GM18861 (cell line): ENCODE measurements around the gene CDA.
A peak's percentile ranks its signal among the peaks of the same experiment; 100 is the strongest.

Experiments
- ATAC-seq: cut with Tn5 transposase; IDR thresholded peaks from one replicate; pipeline ENCODE4 v1.9.1; 2021; ENCODE audit not compliant: unreplicated experiment

CDA gene

DNA sequence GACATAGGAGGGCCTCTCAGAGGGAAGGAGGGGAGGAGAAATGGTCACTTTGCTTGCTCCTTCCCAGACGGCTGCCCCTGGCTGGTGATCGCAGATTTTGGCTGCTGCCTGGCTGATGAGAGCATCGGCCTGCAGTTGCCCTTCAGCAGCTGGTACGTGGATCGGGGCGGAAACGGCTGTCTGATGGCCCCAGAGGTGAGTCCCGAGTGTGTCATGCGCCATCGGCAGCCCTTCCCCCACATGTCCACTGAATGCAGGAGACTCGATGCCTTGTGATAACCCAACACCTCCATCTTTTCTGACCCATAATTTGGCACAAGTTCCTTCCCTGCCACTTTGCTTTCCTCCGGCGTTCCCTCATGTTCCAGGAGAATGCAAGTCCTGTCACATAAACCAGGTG, 59.5 kb downstream of the CDA start:
- ATAC-seq, result no peak

- ATAC-seq, result no peak
These were observed 60.0 kb downstream of the CDA start for GRCh38 chr1:20648946-20649345.

DNA sequence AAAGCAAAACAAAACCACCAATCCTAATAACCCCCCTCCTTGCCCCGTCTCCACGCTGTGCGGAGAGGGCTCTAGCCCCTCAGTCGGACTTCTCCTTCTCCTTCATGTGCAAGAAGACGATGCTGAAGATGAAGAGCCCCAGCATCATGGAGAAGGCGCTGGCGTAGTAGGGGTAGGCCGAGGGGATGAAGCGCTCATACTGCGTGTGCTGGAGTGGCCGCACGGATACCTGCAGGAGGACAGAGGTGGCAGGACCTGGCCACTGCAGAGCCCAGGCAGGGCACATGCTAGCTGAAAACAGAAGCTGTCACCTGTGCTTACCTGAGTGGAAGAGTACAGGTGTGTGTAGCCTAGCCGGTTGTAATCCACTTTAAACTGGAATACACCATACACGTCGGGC, 63.4 kb downstream of the CDA start:
- no peak for ATAC-seq

DNA sequence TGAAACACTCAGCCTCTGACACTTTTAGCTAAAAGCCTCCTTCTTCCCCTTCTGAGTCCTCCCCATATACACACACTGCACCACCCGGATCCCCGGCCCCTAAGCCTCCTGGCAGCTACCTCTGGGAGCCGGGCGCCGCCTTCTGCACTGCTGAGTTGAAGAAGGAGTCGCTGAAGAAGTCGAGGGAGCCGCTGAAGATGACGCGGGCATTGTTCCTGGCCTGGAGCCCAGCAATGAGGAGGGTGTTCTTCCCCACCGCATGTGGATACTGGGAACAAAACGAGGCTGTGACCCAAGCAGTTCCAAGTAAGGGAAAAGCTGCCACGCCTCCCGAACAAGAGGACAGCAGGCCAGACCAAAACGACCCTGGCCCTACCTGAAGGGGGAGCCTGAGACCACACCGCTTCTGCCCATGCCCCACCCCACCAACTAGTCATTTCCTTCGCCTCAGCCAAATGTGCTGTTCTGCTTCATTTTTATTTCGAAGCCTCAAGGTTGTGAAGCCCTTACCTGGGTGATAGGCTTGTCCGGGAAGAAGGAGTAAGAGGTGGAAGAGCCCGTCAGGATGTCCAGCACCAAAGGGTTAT, 65.3 kb downstream of the CDA start:
- no peak for ATAC-seq

- no peak for ATAC-seq
These were observed 68.1 kb downstream of the CDA start for GRCh38 chr1:20657024-20657423.

- no peak for ATAC-seq
These were observed 69.4 kb downstream of the CDA start for GRCh38 chr1:20658166-20658915.

DNA sequence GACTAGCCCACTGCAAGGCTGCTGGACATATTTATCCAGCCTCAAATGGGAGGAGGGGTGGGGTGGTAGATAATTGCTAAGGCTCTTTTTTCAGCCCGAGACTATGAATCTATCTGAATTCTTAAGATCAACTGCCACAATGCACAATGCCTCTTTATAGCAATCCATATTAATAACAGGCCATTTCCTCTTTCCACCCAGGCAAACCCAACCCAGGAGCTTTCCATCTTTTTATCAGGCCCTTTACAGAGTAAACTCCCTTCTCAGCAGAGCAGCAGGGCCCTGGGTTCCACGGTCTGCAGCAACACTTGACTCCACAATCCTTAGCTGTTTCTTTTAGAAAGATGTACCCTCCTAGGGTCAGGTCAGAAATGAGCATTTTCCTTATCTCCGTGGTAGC, 71.5 kb downstream of the CDA start:
- ATAC-seq, result no peak

DNA sequence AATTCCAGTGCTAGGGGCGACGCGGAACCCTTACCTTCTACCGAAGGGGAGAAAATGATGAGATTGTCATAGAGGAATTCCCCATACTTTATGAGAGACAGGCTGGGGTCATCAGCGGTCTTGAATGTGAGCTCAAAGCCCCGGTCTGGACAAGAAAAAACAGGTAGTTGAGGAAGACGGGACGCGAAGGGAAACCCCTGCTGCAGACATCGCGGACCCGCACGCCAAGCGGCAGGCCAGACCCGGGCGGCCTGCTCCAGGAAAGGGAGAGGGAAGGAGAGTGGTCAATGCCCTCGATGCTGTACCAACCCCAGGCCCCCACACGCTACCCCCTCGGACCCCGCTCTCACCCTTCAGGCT, 71.9 kb downstream of the CDA start:
- ATAC-seq, result no peak

DNA sequence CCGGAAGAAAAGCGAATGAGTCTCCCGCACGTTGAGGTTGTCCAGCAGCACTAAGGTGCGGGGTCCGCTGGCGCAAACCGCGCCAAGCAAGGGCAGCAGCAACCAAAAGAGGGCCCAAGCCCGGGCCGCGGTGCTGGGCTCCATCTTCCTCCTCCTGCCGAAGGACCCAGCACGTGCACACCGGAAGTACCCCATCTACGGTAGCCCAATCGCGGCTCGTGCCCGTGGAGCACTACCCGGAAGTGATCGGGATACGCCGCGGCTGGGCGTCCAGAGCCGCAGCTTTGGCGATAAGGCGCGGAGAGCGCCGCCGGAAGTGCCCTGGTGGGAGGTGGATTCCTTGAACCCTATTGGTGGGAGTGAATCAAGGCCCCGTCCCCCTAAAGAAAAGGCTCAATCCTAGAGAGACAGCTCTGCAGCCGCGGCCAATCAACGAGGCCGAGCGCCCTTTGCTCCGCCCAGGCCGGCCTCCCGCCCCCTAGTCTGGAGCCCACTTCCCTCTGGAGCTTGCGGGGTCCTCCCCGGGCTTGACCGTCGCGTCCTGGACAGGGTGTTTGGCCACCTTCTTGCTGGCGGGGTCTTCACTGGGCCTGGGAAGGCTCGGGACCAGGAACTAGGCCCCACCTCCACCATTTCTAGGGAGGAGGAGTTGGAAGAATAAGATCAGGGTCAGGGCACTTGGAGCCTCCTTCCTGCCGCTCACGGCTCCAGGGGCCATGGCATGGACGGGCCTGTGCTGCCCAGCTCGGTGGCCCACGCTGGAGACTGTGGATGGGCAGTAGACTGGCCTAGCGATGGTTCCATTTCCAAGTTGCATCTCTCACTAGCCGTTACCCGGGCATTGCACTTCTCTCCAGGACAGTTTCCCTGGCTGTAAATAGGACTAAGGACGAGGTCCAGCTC, 72.6 kb downstream of the CDA start, which contains the start of gene DDOST:
Gene DDOST, minus strand, starts transcription at position 163 of the 903 bp plus-strand sequence. Its CDS starts 19 bp downstream, at position 144.
- peak; percentile 93 for ATAC-seq

DNA sequence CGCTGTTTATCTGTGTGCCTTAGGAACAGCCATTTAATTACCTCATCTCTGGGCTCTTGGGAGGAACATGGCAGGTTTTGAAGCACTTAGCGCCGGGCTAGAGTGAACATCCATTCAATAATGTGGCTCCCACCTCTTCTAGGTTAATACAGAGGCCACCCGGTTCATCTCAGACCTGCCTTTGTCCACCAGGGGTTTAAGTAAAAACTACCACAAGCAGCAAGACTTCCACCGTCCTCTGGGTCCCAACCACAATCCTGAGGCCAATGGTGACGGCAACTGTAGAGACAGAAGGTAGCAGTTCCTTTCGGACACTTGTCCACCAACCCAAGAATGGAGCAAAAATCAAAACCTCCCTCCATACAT, 73.2 kb downstream of the CDA start:
- ATAC-seq, result no peak

DNA sequence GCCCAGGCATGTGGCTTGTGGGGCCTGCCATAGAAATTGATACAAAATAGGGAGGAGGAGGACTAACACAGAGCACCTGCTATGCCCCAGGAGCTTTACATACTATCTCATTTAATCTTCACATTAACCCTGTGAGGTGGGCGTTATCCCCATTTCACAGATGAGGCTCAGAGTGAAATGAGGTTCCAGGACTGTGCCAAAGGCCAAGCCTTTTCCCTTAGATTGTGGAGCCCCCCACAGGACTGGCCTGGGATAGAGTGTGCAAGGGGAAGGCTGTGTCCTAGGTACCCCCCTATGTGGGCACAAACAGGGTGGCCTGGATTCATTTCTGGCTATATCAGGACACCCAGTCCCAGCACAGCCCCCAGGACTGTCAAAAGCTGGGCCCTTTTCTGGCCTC, 74.5 kb downstream of the CDA start:
- no peak for ATAC-seq

DNA sequence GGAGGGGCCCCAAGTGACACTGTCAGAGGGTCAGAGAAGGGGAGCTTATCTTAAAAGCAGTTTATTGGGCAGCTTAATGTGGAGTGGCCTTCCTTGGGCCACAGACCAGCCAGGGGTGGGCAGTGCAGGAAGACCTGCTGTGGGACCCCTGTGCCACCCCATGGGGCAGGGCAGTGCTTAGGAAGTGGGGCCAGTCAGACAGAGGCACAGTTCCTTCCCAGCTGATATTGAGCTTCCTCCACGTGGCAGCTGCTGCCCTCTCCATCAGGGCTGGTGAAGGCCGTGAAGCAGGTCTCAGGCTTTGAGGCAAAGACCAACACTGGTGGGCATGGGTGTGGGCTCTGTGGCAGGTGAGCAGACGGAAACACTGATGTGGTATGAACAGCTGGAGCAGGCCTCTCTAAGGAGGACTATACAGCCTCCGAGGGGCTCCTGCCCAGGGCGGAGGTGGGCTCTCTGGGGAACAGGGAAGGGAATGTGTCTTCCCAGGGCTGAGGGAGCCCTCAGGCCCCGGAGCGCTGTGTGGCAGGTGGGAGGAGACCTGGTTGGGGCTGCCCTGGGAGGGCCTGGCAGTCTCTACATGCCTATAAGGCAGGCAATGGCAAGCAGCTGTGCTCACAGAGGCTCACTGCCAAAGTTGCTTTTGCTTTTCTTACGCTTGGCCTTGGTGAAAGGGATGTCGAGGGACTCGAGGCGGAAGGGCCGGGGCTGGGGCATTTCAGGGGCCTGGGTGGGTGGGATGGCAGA, 75.2 kb downstream of the CDA start:
- no peak for ATAC-seq

DNA sequence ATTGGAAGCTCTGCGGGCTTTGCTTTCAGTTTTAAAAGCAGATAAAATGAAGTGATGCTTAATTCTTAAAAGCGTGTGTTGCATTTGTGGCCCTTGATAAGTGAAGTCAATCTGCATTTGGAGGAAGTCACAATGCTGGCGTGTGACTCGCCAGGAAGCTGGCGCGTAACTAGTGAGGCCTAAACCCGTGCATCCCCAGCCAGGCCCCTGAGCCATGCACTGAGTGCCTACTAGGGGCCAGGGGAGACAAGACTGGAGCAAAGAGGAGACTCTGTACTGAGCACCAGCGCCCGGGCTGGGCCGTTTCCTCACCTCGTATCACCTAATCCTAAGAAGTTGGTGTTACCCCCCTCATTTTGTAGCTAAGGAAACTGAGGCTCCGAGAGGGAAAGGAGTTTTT, 76.8 kb downstream of the CDA start:
- no peak for ATAC-seq

- ATAC-seq, result no peak
These were observed 77.2 kb downstream of the CDA start for GRCh38 chr1:20666146-20666545.

GRCh38 chr1:20666804-20667203, 77.9 kb downstream of the CDA start:
- no peak for ATAC-seq
